GM12873 (cell line): Measurements from ENCODE around the gene RGS6.

Source experiments
- CTCF ChIP-seq: IDR thresholded peaks from 2 replicates; pipeline ENCODE4 v1.5.1; 2012; ENCODE audit warnings: low read depth, mild to moderate bottlenecking, moderate library complexity, low read length, control low read depth; ENCODE audit not compliant: insufficient read depth; ENCODE audit errors: missing control alignments

RGS6 gene

DNA sequence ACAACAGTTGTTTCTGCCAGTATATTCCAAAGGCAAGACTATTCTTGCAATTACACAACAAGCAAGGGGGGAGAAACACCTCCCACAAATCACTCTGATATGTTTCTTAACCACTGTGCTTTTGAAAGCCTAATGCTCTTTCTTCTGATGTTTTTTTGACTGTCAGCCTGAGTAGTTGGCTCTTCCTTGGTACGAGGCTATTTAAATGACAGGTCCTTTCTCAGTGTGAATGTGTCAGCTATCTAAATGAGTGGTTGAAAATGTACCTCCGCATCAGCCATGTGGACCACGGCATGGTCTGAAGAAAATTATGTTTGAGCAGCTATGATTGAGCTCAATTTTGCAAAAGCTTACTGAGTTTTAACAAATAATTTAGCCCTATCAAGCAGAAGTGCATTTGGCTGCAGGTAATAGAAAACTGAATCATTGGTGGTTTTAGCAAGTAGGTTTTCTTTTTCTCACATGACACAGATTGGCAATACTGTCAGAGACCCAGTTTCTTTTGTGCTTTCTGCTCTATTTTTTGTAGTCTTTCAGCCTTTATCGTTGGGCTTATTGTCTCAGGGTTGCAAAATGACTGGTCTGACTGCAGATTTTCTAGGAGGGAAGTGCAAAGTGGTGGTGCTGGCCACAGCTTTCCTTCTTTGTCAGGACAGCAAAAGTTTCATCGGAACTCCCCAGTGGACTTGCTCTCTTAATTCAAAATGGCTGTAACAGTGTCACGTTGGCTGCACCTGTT lies 162.8 kb downstream of the RGS6 start:
- TF ChIP-seq CTCF: no peak

DNA sequence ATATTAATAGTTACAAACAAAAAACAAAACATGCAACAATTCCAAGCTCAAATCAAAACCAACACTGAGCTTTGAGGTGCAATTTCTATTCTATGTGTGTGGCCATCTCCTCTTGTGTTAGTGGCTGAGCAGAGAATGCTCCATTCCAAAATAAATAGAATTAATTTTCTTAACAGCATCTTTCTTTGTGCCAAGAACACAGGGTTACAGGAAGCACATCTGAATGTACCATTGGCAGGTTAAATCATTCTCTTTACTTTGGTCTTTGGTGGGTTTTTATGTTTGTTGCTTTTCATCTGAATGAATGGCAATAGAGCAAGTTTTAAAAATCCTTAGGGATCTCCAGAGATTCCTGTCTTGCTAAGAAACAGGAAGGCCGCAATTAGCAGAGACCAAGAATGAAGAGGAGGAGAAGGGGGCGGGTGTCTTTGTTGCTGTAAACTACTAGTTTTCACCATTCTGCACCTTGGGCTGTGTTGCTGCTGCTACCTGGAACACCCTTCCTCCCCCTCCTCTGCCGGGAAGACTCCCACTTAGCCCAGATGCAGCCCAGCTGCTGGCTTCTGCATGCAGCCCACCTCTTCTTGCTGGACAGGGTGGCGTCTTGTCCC lies 165.0 kb downstream of the RGS6 start:
- TF ChIP-seq CTCF: no peak

- TF ChIP-seq CTCF: no peak
Observed at GRCh38 chr14:72098210-72098609, 166.0 kb downstream of the RGS6 start.

GRCh38 chr14:72099566-72099965 lies 167.3 kb downstream of the RGS6 start:
- no peak for TF ChIP-seq CTCF

GRCh38 chr14:72104011-72104613 lies 171.9 kb downstream of the RGS6 start:
- peak; percentile 78 for TF ChIP-seq CTCF

GRCh38 chr14:72111911-72112310 lies 179.7 kb downstream of the RGS6 start:
- no peak for TF ChIP-seq CTCF

- no peak for TF ChIP-seq CTCF
Observed at GRCh38 chr14:72118841-72119240, 186.6 kb downstream of the RGS6 start.
